A549 (cell line): ENCODE data around the gene B2M. TPM values are rescaled to one million over a fixed set of nuclear protein-coding genes. Genes with fewer than 3 reads are reported as not detected.
"Not testable (repeated sequence)": the region's sequence is repeated elsewhere in the genome, so short reads cannot be mapped to it uniquely, and the experiment has no call there.

Experiments used
- ATAC-seq, 2 experiments: fragments of 200-7000 bp in 1 of 2; fragments of >200 bp in 1 of 2; cut with Nextera tagmentation in 1 of 2; cut with Tn5 transposase in 1 of 2; 3 replicates each; pipeline versions ENCODE4 v1.8.0 to v1.9.1; 2018 to 2020; ENCODE audit warnings: mild to moderate bottlenecking in 1 of 2, moderate library complexity in 1 of 2
- CTCF ChIA-PET: fragments of 300-600 bp; sonication (Branson Sonifier 250); formaldehyde crosslinking; extraction: SDS; loops from one replicate; lab custom pipeline; 2021; ENCODE audit warnings: antibody characterized with exemption, inconsistent platforms; lab: Yijun Ruan, JAX
- POLR2A ChIA-PET: fragments of 350-600 bp; formaldehyde crosslinking; extraction: SDS; loops from one replicate; lab custom pipeline; 2021; ENCODE audit warnings: antibody characterized with exemption, inconsistent platforms; lab: Yijun Ruan, JAX
- DNase-seq, 2 experiments: peaks; one replicate each; pipeline versions ENCODE4 v3.0.0 to v3.0.0-alpha.2; 2011 to 2016; ENCODE audit warnings: low read depth in 1 of 2, low spot score in 1 of 2
- FAIRE-seq: peaks from 2 replicates; lab custom pipeline; 2011; peaks lifted over from hg19 to GRCh38; lab: Jason Lieb, UNC
- H3K27ac ChIP-seq, 2 experiments: fragments of >200 bp; sonication (Bioruptor Twin); formaldehyde crosslinking; 3 replicates each; pipeline ENCODE4 v1.5.1; 2016 to 2017
- H3K4me1 ChIP-seq: fragments of >200 bp; sonication (Bioruptor Twin); formaldehyde crosslinking; 3 replicates; pipeline ENCODE4 v1.6.1; 2016
- H3K4me2 ChIP-seq: fragments of >200 bp; sonication (Bioruptor Twin); formaldehyde crosslinking; 3 replicates; pipeline ENCODE4 v1.6.1; 2016
- H3K4me3 ChIP-seq: fragments of >200 bp; sonication (Bioruptor Twin); formaldehyde crosslinking; 3 replicates; pipeline ENCODE4 v1.5.1; 2016
- H3K9me3 ChIP-seq: fragments of >200 bp; sonication (Bioruptor Twin); formaldehyde crosslinking; 3 replicates; pipeline ENCODE4 v1.6.1; 2016
- CBX2 ChIP-seq: fragments of 200-600 bp; sonication (generic); IDR thresholded peaks from 2 replicates; pipeline ENCODE4 v1.6.1; 2016; ENCODE audit warnings: low read depth, mild to moderate bottlenecking, borderline replicate concordance
- CBX8 ChIP-seq: fragments of 200-600 bp; sonication (generic); IDR thresholded peaks from 2 replicates; pipeline ENCODE4 v1.6.1; 2016
- CEBPB ChIP-seq, 2 experiments: fragments of >200 bp in 1 of 2; sonication (Bioruptor Twin) in 1 of 2; formaldehyde crosslinking in 1 of 2; IDR thresholded peaks; 2 replicates each; pipeline ENCODE4 v1.6.1; 2012 to 2016
- EHMT2 ChIP-seq: fragments of 200-600 bp; sonication (generic); IDR thresholded peaks from 2 replicates; pipeline ENCODE4 v1.6.1; 2016; ENCODE audit warnings: antibody characterized with exemption, low read depth, mild to moderate bottlenecking, moderate library complexity
- EP300 ChIP-seq, 2 experiments: fragments of >200 bp; sonication (Bioruptor Twin); formaldehyde crosslinking; IDR thresholded peaks; 2 replicates in 1 of 2; 3 replicates in 1 of 2; pipeline ENCODE4 v1.6.1; 2016 to 2017
- FOXS1 ChIP-seq: fragments of 250-450 bp; sonication (Bioruptor Pico); IDR thresholded peaks from 2 replicates; pipeline ENCODE4 v1.5.0; 2020; ENCODE audit warnings: mild to moderate bottlenecking, moderate library complexity
- GATA3 ChIP-seq: IDR thresholded peaks from 2 replicates; pipeline ENCODE4 v1.6.1; 2012; ENCODE audit warnings: borderline replicate concordance
- HDAC2 ChIP-seq: fragments of 200-600 bp; sonication (generic); IDR thresholded peaks from 2 replicates; pipeline ENCODE4 v1.6.1; 2016
- HEYL ChIP-seq: fragments of 250-450 bp; sonication (Bioruptor Pico); IDR thresholded peaks from 2 replicates; pipeline ENCODE4 v1.8.0; 2021; ENCODE audit warnings: mild to moderate bottlenecking, moderate library complexity
- HOXA7 ChIP-seq: fragments of 250-450 bp; sonication (Bioruptor Pico); IDR thresholded peaks from 2 replicates; pipeline ENCODE4 v1.5.0; 2020; ENCODE audit warnings: mild to moderate bottlenecking, moderate library complexity
- HOXB13 ChIP-seq: fragments of 250-450 bp; sonication (Bioruptor Pico); IDR thresholded peaks from 2 replicates; pipeline ENCODE4 v1.5.0; 2020; ENCODE audit warnings: low read depth, mild to moderate bottlenecking, moderate library complexity
- KDM5A ChIP-seq: fragments of 200-600 bp; sonication (generic); IDR thresholded peaks from 2 replicates; pipeline ENCODE4 v1.6.1; 2016; ENCODE audit warnings: antibody characterized with exemption, mild to moderate bottlenecking
- NFE2L2 ChIP-seq: fragments of 150-350 bp; conservative IDR thresholded peaks from 2 replicates; pipeline ENCODE4 v1.6.1; 2014; ENCODE audit warnings: low read length
- NPAS2 ChIP-seq: fragments of 250-450 bp; sonication (Bioruptor Pico); IDR thresholded peaks from 2 replicates; pipeline ENCODE4 v1.8.0; 2022; ENCODE audit warnings: mild to moderate bottlenecking, moderate library complexity, borderline replicate concordance
- RAD21 ChIP-seq, 2 experiments: fragments of >200 bp in 1 of 2; sonication (Bioruptor Twin) in 1 of 2; formaldehyde crosslinking in 1 of 2; IDR thresholded peaks in 1 of 2; conservative IDR thresholded peaks in 1 of 2; 2 replicates in 1 of 2; 3 replicates in 1 of 2; pipeline ENCODE4 v1.6.1; 2012 to 2018; ENCODE audit warnings: inconsistent platforms in 1 of 2
- RCOR1 ChIP-seq: fragments of 150-350 bp; IDR thresholded peaks from 2 replicates; pipeline ENCODE4 v1.6.1; 2014; ENCODE audit warnings: antibody characterized with exemption, low read length, low read depth
- RFX5 ChIP-seq: fragments of 450-650 bp; IDR thresholded peaks from 2 replicates; pipeline ENCODE4 v1.7.1; 2014; ENCODE audit warnings: antibody characterized with exemption, mild to moderate bottlenecking, moderate library complexity
- SMC3 ChIP-seq: fragments of >200 bp; sonication (Bioruptor Twin); formaldehyde crosslinking; IDR thresholded peaks from 3 replicates; pipeline ENCODE4 v1.6.1; 2018; ENCODE audit warnings: inconsistent platforms
- TFCP2L1 ChIP-seq: fragments of 250-450 bp; sonication (Bioruptor Pico); IDR thresholded peaks from 2 replicates; pipeline ENCODE4 v1.5.0; 2021; ENCODE audit warnings: mild to moderate bottlenecking
- TP53 ChIP-seq: fragments of 250-450 bp; sonication (Bioruptor Pico); IDR thresholded peaks from 2 replicates; pipeline ENCODE4 v1.5.0; 2021; ENCODE audit warnings: mild to moderate bottlenecking, moderate library complexity
- ZNF302 ChIP-seq: fragments of 250-450 bp; sonication (Bioruptor Pico); IDR thresholded peaks from 2 replicates; pipeline ENCODE4 v1.9.0; 2021; ENCODE audit warnings: inconsistent platforms, mild to moderate bottlenecking, moderate library complexity
- WGBS: methylation state at CpG from one replicate; pipeline ENCODE4 v1.1.6; 2017; ENCODE audit errors: missing lambda C conversion rate; 5-methylcytosine and 5-hydroxymethylcytosine counted together
- polyA plus RNA-seq, 4 experiments: library from polyadenylated mRNA; depleted of rRNA in 3 of 4; stranded (reverse); fragments of >200 nt; fragmentation: RNase III in 1 of 4; extraction: RNeasy Plus Mini Kit Qiagen cat#74134 plus additional on column Dnase treatment in 1 of 4; gene quantifications; 2 replicates in 3 of 4; 3 replicates in 1 of 4; pipeline ENCODE4 v1.2.3, GENCODE V29; 2011 to 2017
- TF ChIP-seq, protein P1 (sequence below): IDR thresholded peaks from 2 replicates; pipeline ENCODE4 v1.6.1; 2012; ENCODE audit warnings: low read depth, borderline replicate concordance
- TF ChIP-seq, protein P2 (sequence below): IDR thresholded peaks from 2 replicates; pipeline ENCODE4 v1.6.1; 2012
- TF ChIP-seq, protein P3 (sequence below): fragments of >200 bp; sonication (Bioruptor Twin); formaldehyde crosslinking; IDR thresholded peaks from 3 replicates; pipeline ENCODE4 v1.5.1; 2016
- TF ChIP-seq, protein P4 (sequence below): IDR thresholded peaks from 2 replicates; pipeline ENCODE4 v1.6.1; 2012

B2M gene
- polyA plus RNA-seq, 2 of the 4 experiments (the other 2 are of a cell fraction): 486 to 823 TPM

DNA sequence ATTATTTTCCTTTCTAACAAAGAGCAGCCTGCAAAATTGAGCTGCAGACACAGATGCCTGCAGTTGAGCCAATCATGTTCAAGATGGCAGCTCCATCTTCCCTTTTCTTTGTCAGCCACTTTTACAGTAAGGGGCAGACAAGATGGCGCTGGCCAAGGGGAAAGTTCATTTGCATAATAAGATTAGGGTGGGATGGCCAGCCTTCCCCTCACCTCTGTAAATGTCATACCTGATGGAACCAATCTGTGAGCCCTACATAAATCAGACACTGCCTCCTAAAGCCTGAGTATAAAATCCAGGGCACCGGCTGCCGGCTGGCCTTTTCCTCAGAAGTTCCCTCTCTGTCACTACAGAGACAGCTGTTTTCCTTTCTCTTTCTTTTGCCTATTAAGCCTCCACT lies 16.0 kb upstream of the B2M start (continued):
- TF ChIP-seq CEBPB (IDR thresholded peaks at IDR 0.05): no peak
- TF ChIP-seq RCOR1: no peak
- TF ChIP-seq TFCP2L1 (CRISPR knock-in tag): no peak
- no peak for TF ChIP-seq ZNF302
- TF ChIP-seq, all 56 proteins: peak for 0

DNA sequence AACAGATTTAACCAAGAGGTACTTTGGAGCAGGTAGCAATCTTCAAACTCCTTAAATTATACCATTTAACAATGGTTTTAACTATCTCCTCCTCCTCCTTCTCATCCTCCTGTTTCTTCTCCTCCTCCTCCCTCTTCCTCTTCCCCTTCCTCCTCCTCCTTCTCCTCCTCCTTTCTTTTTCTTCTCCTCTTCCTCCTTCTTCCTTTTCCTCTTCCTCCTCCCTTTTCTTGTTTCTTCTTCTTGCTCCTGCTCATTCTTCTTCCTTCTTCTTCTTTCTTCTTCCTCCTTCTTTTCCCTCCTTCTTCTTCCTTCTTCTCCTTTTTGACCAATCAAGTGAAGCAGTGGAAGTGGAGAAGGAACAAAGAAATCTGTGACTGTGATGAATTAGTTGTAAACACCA lies 14.3 kb upstream of the B2M start:
- no peak overlapping the region for H3K4me2 ChIP-seq
- no peak for ATAC-seq
- ChIA-PET CTCF (interaction anchor here (1.2 to 1.6 kb wide), 2 partner anchors 14 to 37 kb away, joined by 3 to 7 read pairs; partner anchors contain the start of genes B2M and PATL2), POLR2A (no interaction called here)
- DNase-seq: no peak
- H3K9me3 ChIP-seq: peaks cover 4% of the 10 kb centered on the region; the same call in 1 of the 3 replicates
- no peak for TF ChIP-seq RAD21 (conservative IDR thresholded peaks at IDR 0.05 in 1 of 2, IDR thresholded peaks at IDR 0.05 in 1 of 2)
- TF ChIP-seq NFE2L2: no peak
- TF ChIP-seq, protein P1, sequence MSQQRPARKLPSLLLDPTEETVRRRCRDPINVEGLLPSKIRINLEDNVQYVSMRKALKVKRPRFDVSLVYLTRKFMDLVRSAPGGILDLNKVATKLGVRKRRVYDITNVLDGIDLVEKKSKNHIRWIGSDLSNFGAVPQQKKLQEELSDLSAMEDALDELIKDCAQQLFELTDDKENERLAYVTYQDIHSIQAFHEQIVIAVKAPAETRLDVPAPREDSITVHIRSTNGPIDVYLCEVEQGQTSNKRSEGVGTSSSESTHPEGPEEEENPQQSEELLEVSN: no peak
- TF ChIP-seq HDAC2: no peak
- TF ChIP-seq GATA3: no peak
- no peak for TF ChIP-seq FOXS1 (CRISPR knock-in tag)
- TF ChIP-seq HOXA7 (CRISPR knock-in tag): no peak
- H3K4me1 ChIP-seq: no peaks in the 10 kb centered on the region
- H3K4me3 ChIP-seq: no peak overlapping the region
- FAIRE-seq: no peak
- no peak overlapping the region for H3K27ac ChIP-seq

DNA sequence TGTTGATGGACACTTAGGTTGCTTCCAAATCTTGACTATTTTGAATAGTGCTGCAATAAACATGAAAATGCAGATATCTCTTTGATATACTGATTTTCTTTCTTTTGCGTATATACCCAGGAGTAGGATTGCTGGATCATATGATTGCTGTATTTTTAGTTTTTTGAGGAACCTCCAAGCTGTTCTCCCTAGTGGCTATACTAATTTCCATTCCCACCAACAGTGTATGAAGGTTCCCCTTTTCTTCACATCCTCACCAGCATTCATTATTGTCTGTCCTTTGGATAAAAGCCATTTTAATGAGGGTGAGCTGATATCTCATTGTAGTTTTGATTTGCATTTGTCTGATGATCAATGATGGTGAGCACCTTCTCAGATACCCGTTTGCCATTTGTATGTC lies 12.7 kb upstream of the B2M start:
- H3K27ac ChIP-seq: no peak overlapping the region
- ChIA-PET POLR2A (no interaction called here), CTCF (interaction anchor here (0.9 kb wide), 1 partner anchor 47 kb away, joined by 3 read pairs; no protein-coding TSS in a partner anchor)
- no peak for TF ChIP-seq HOXA7 (CRISPR knock-in tag)
- no peak for TF ChIP-seq HEYL (CRISPR knock-in tag)
- TF ChIP-seq TP53 (CRISPR knock-in tag): no peak
- TF ChIP-seq SMC3: no peak
- no peak for TF ChIP-seq GATA3
- TF ChIP-seq ZNF302: no peak
- no peak for TF ChIP-seq CBX8
- TF ChIP-seq KDM5A: no peak
- no peak for TF ChIP-seq RFX5
- TF ChIP-seq, protein P2, sequence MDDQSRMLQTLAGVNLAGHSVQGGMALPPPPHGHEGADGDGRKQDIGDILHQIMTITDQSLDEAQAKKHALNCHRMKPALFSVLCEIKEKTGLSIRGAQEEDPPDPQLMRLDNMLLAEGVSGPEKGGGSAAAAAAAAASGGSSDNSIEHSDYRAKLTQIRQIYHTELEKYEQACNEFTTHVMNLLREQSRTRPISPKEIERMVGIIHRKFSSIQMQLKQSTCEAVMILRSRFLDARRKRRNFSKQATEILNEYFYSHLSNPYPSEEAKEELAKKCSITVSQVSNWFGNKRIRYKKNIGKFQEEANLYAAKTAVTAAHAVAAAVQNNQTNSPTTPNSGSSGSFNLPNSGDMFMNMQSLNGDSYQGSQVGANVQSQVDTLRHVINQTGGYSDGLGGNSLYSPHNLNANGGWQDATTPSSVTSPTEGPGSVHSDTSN: no peak
- no peaks in the 10 kb centered on the region for H3K4me1 ChIP-seq
- WGBS: 48% methylated on average over 2 of the region's 2 CpGs
- no peak overlapping the region for H3K4me2 ChIP-seq
- FAIRE-seq: no peak
- peaks cover 4% of the 10 kb centered on the region; the same call in 1 of the 3 replicates for H3K9me3 ChIP-seq
- DNase-seq: no peak
- H3K4me3 ChIP-seq: no peak overlapping the region
- no peak for ATAC-seq

DNA sequence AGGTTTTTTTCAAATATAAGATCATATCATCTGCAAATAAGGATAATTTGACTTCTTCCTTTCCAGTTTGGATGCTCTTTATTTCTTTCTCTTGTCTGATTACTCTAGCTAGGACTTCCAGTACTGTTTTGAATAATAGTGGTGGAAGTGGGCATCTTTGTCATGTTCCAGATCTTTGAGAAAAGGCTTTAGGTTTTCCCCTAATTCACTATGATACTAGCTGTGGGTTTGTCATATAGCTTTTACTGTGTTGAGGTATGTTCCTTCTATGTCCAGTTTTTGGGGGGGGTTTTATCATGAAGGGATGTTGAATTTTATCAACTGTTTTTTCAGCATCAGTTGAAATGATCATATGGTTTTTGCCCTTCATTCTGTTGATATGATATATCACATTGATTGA lies 10.6 kb upstream of the B2M start:
- CTCF ChIA-PET: interaction anchor here (1.5 kb wide), 1 partner anchor 10 kb away, joined by 3 read pairs; no protein-coding TSS in a partner anchor
- ATAC-seq, FAIRE-seq, H3K4me1 ChIP-seq, H3K27ac ChIP-seq, H3K4me3 ChIP-seq, H3K9me3 ChIP-seq, DNase-seq, POLR2A ChIA-PET, H3K4me2 ChIP-seq: not testable (repeated sequence)

DNA sequence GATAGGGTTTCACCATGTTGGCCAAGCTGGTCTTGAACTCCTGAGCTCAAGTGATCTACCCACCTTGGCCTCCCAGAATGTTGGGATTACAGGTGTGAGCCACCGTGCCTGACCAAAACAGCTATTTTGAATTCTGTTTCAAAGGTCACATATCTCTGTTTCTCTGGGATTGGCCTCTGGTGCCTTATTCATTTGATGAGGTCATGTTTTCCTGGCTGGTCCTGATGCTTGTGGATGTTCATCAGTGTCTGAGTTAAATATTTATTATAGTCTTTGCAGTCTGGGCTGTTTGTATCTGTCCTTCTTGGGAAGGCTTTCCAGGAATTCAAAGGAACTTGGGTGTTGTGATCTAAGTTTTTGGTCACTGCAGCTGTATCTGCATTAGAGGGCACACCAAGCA lies 5.3 kb upstream of the B2M start:
- Histone ChIP-seq H3K27ac (no peak overlapping the region), H3K4me3 (no peak overlapping the region)
- DNase-seq: no peak
- no peak for FAIRE-seq
- TF ChIP-seq CBX2 (no peak), EHMT2 (no peak), KDM5A (no peak), NPAS2 (CRISPR knock-in tag) (no peak), EP300 (IDR thresholded peaks at IDR 0.05) (no peak), HOXB13 (CRISPR knock-in tag) (no peak)
- TF ChIP-seq, protein P3, sequence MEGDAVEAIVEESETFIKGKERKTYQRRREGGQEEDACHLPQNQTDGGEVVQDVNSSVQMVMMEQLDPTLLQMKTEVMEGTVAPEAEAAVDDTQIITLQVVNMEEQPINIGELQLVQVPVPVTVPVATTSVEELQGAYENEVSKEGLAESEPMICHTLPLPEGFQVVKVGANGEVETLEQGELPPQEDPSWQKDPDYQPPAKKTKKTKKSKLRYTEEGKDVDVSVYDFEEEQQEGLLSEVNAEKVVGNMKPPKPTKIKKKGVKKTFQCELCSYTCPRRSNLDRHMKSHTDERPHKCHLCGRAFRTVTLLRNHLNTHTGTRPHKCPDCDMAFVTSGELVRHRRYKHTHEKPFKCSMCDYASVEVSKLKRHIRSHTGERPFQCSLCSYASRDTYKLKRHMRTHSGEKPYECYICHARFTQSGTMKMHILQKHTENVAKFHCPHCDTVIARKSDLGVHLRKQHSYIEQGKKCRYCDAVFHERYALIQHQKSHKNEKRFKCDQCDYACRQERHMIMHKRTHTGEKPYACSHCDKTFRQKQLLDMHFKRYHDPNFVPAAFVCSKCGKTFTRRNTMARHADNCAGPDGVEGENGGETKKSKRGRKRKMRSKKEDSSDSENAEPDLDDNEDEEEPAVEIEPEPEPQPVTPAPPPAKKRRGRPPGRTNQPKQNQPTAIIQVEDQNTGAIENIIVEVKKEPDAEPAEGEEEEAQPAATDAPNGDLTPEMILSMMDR: no peak
- TF ChIP-seq, protein P4, sequence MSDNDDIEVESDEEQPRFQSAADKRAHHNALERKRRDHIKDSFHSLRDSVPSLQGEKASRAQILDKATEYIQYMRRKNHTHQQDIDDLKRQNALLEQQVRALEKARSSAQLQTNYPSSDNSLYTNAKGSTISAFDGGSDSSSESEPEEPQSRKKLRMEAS: no peak
- TF ChIP-seq, protein P2: no peak
- TF ChIP-seq, all 56 proteins: peak for 0
- no peak for ATAC-seq
- H3K9me3 ChIP-seq: peaks cover 4% of the 10 kb centered on the region; the same call in 1 of the 3 replicates
- H3K4me2 ChIP-seq: no peak overlapping the region
- no peaks in the 10 kb centered on the region for H3K4me1 ChIP-seq
- 56% methylated on average over 1 of the region's 1 CpG for WGBS
- POLR2A ChIA-PET: no interaction called here
- CTCF ChIA-PET: interaction anchor here (0.9 to 1.2 kb wide), 2 partner anchors 32 to 33 kb away, joined by 3 read pairs; no protein-coding TSS in a partner anchor
